ENCODE data around the gene DLG5. TPM values are rescaled to one million over a fixed set of nuclear protein-coding genes. Genes with fewer than 3 reads are reported as not detected.

Gene DLG5
- total and polyA plus RNA-seq, 9 of the 15 experiments (the other 6 are each of a cell fraction or from before 2014, with no cell fraction given): 1.4 to 26.8 (median 11.2) TPM

DNA sequence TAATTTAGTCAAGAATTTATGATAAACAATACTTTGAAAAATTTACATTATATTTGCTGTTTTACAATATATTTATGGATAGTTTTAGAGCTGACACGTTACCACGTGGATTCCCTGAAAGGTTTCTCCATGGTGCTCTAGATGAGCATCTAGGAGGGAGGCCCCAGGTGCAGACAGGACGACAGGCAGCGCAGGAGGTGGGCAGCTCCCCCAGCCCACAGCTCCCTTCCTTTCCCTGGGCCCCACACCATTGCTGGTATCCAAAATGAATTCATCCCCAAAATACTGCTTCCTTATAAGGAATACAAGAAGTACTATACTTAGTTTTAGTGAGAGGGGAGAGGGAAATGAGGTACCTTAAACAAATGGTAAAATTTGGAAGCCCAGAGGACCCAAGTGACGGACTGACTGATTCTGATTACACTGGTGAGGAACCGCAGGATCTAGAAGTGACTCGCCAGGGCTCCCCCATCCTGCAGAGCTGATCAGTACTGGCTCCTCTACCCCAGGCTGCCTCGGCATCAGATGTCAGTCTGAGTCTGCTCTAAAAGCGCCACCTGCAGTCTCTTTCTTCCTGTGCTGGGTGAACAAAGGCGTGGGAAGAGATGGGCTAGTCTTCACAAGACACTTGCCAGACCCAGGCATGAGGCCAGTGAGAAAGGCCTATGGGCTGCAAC is 89.2 kb downstream of the DLG5 start (continued):
- TF ChIP-seq, protein P1, sequence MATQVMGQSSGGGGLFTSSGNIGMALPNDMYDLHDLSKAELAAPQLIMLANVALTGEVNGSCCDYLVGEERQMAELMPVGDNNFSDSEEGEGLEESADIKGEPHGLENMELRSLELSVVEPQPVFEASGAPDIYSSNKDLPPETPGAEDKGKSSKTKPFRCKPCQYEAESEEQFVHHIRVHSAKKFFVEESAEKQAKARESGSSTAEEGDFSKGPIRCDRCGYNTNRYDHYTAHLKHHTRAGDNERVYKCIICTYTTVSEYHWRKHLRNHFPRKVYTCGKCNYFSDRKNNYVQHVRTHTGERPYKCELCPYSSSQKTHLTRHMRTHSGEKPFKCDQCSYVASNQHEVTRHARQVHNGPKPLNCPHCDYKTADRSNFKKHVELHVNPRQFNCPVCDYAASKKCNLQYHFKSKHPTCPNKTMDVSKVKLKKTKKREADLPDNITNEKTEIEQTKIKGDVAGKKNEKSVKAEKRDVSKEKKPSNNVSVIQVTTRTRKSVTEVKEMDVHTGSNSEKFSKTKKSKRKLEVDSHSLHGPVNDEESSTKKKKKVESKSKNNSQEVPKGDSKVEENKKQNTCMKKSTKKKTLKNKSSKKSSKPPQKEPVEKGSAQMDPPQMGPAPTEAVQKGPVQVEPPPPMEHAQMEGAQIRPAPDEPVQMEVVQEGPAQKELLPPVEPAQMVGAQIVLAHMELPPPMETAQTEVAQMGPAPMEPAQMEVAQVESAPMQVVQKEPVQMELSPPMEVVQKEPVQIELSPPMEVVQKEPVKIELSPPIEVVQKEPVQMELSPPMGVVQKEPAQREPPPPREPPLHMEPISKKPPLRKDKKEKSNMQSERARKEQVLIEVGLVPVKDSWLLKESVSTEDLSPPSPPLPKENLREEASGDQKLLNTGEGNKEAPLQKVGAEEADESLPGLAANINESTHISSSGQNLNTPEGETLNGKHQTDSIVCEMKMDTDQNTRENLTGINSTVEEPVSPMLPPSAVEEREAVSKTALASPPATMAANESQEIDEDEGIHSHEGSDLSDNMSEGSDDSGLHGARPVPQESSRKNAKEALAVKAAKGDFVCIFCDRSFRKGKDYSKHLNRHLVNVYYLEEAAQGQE (IDR thresholded peaks at IDR 0.05; ENCODE audit: borderline replicate concordance): peak; percentile 30; the same call in 1 of the 2 replicates
- TF ChIP-seq, protein P1 (CRISPR knock-in tag; IDR thresholded peaks at IDR 0.05; ENCODE audit: low read depth): no peak
- TF ChIP-seq ZNF197 (CRISPR knock-in tag; IDR thresholded peaks at IDR 0.05; ENCODE audit: low read depth) (no peak), CREBBP (IDR thresholded peaks at IDR 0.05; ENCODE audit: low read depth, low read length) (no peak), SRSF1 (IDR thresholded peaks at IDR 0.05; ENCODE audit: low read depth, low read length) (no peak), NR2F6 (CRISPR knock-in tag; IDR thresholded peaks at IDR 0.05) (no peak), HDAC8 (tag; IDR thresholded peaks at IDR 0.05) (no peak), C11orf30 (IDR thresholded peaks at IDR 0.05; ENCODE audit: low read depth) (no peak)
- TF ChIP-seq, protein P2, sequence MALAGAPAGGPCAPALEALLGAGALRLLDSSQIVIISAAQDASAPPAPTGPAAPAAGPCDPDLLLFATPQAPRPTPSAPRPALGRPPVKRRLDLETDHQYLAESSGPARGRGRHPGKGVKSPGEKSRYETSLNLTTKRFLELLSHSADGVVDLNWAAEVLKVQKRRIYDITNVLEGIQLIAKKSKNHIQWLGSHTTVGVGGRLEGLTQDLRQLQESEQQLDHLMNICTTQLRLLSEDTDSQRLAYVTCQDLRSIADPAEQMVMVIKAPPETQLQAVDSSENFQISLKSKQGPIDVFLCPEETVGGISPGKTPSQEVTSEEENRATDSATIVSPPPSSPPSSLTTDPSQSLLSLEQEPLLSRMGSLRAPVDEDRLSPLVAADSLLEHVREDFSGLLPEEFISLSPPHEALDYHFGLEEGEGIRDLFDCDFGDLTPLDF (CRISPR knock-in tag; IDR thresholded peaks at IDR 0.05): no peak
- TF ChIP-seq, protein P3, sequence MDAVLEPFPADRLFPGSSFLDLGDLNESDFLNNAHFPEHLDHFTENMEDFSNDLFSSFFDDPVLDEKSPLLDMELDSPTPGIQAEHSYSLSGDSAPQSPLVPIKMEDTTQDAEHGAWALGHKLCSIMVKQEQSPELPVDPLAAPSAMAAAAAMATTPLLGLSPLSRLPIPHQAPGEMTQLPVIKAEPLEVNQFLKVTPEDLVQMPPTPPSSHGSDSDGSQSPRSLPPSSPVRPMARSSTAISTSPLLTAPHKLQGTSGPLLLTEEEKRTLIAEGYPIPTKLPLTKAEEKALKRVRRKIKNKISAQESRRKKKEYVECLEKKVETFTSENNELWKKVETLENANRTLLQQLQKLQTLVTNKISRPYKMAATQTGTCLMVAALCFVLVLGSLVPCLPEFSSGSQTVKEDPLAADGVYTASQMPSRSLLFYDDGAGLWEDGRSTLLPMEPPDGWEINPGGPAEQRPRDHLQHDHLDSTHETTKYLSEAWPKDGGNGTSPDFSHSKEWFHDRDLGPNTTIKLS (IDR thresholded peaks at IDR 0.05; ENCODE audit: borderline replicate concordance, low read depth): no peak
- TF ChIP-seq, protein P4, sequence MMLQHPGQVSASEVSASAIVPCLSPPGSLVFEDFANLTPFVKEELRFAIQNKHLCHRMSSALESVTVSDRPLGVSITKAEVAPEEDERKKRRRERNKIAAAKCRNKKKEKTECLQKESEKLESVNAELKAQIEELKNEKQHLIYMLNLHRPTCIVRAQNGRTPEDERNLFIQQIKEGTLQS (IDR thresholded peaks at IDR 0.05): no peak
- TF ChIP-seq, protein P4 (CRISPR knock-in tag; conservative IDR thresholded peaks at IDR 0.05): no peak
- TF ChIP-seq, protein P5, sequence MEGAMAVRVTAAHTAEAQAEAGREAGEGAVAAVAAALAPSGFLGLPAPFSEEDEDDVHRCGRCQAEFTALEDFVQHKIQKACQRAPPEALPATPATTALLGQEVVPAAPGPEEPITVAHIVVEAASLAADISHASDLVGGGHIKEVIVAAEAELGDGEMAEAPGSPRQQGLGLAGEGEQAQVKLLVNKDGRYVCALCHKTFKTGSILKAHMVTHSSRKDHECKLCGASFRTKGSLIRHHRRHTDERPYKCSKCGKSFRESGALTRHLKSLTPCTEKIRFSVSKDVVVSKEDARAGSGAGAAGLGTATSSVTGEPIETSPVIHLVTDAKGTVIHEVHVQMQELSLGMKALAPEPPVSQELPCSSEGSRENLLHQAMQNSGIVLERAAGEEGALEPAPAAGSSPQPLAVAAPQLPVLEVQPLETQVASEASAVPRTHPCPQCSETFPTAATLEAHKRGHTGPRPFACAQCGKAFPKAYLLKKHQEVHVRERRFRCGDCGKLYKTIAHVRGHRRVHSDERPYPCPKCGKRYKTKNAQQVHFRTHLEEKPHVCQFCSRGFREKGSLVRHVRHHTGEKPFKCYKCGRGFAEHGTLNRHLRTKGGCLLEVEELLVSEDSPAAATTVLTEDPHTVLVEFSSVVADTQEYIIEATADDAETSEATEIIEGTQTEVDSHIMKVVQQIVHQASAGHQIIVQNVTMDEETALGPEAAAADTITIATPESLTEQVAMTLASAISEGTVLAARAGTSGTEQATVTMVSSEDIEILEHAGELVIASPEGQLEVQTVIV (CRISPR knock-in tag; IDR thresholded peaks at IDR 0.05; ENCODE audit: borderline replicate concordance): no peak
